ENCODE measurements around the gene KIAA1755.

Gene KIAA1755

GRCh38 chr20:38217791-38218565, 42.6 kb downstream of the KIAA1755 start:
- peak; percentile 88 for DNase-seq (ENCODE audit: low read depth)

GRCh38 chr20:38216746-38217595, 43.6 kb downstream of the KIAA1755 start:
- DNase-seq (ENCODE audit: low read depth), result no peak

GRCh38 chr20:38216201-38216600, 44.3 kb downstream of the KIAA1755 start:
- no peak for DNase-seq (ENCODE audit: low read depth)

GRCh38 chr20:38215194-38216182, 45.0 kb downstream of the KIAA1755 start:
- DNase-seq (ENCODE audit: low read depth), result no peak

- no peak for DNase-seq (ENCODE audit: low read depth)
Observed at GRCh38 chr20:38214256-38215193, 46.0 kb downstream of the KIAA1755 start.

GRCh38 chr20:38213607-38213940, 47.0 kb downstream of the KIAA1755 start:
- DNase-seq (ENCODE audit: low read depth), result no peak

- no peak for DNase-seq (ENCODE audit: low read depth)
Observed at GRCh38 chr20:38212806-38213606, 47.5 kb downstream of the KIAA1755 start.

- peak; percentile 79 for DNase-seq (ENCODE audit: low read depth)
Observed at GRCh38 chr20:38211200-38212097, 49.1 kb downstream of the KIAA1755 start.

- DNase-seq (ENCODE audit: low read depth), result no peak
Observed at GRCh38 chr20:38210741-38211140, 49.8 kb downstream of the KIAA1755 start.

- no peak for DNase-seq (ENCODE audit: low read depth)
Observed at GRCh38 chr20:38209736-38210405, 50.7 kb downstream of the KIAA1755 start.

- no peak for DNase-seq (ENCODE audit: low read depth)
Observed at GRCh38 chr20:38209054-38209675, 51.4 kb downstream of the KIAA1755 start.

GRCh38 chr20:38208523-38208922, 52.0 kb downstream of the KIAA1755 start:
- no peak for DNase-seq (ENCODE audit: low read depth)

GRCh38 chr20:38208088-38208487, 52.4 kb downstream of the KIAA1755 start:
- no peak for DNase-seq (ENCODE audit: low read depth)

GRCh38 chr20:38207621-38208020, 52.9 kb downstream of the KIAA1755 start:
- peak; percentile 73 for DNase-seq (ENCODE audit: low read depth)

GRCh38 chr20:38205001-38205400, 55.5 kb downstream of the KIAA1755 start:
- DNase-seq (ENCODE audit: low read depth), result peak; percentile 55

GRCh38 chr20:38203981-38204357, 56.6 kb downstream of the KIAA1755 start:
- no peak for DNase-seq (ENCODE audit: low read depth)

- no peak for DNase-seq (ENCODE audit: low read depth)
Observed at GRCh38 chr20:38203337-38203980, 57.1 kb downstream of the KIAA1755 start.

GRCh38 chr20:38202982-38203293, 57.6 kb downstream of the KIAA1755 start:
- no peak for DNase-seq (ENCODE audit: low read depth)
